Activated T-cell treated with anti-CD3 and anti-CD28 coated beads, Interleukin-2, amount 50 U/mL, for 72 hours (primary cell): Measurements from ENCODE around the gene SCARB1. TPM values are rescaled to one million over a fixed set of nuclear protein-coding genes. Genes with fewer than 3 reads are reported as not detected.

Experiments
- ATAC-seq, 2 donors: fragments of 150-1000 bp; cut with Tn5 transposase; replicated peaks in 1 of 2; 2 replicates each; pipeline ENCODE4 v1.10.0; 2021; ENCODE audit warnings: moderate library complexity in 2 of 2, mild to moderate bottlenecking in 1 of 2
- DNase-seq, 2 donors: peaks; one replicate each; pipeline ENCODE4 v3.0.0; 2021 to 2022; ENCODE audit warnings: mixed read lengths in 1 of 2
- H3K27ac Mint-ChIP-seq: one replicate; pipeline ENCODE4 v1.8.0; 2022; ENCODE audit warnings: mild to moderate bottlenecking, moderate library complexity, mixed read lengths
- H3K27me3 Mint-ChIP-seq: one replicate; pipeline ENCODE4 v1.8.0; 2022; ENCODE audit warnings: low read depth, mixed read lengths
- H3K36me3 Mint-ChIP-seq, 2 donors: one replicate each; pipeline ENCODE4 v1.8.0; 2022; ENCODE audit warnings: mixed read lengths in 2 of 2, mild to moderate bottlenecking in 1 of 2; ENCODE audit not compliant: insufficient read depth in 2 of 2
- H3K4me1 Mint-ChIP-seq: one replicate; pipeline ENCODE4 v1.8.0; 2022; ENCODE audit warnings: low read depth, mixed read lengths
- H3K4me3 Mint-ChIP-seq, 2 donors: one replicate each; pipeline ENCODE4 v1.8.0; 2022; ENCODE audit warnings: mild to moderate bottlenecking in 2 of 2, mixed read lengths in 2 of 2, moderate library complexity in 2 of 2
- H3K9me3 Mint-ChIP-seq, 2 donors: one replicate each; pipeline ENCODE4 v1.8.0; 2022; ENCODE audit warnings: mixed read lengths in 2 of 2
- total RNA-seq, 2 donors: library from RNA; stranded (reverse); gene quantifications; one replicate each; pipeline ENCODE4 v1.2.3, GENCODE V29; 2022

Gene SCARB1
- total RNA-seq, 2 donors from 2014 or later = 13.4 to 14.5 TPM

DNA sequence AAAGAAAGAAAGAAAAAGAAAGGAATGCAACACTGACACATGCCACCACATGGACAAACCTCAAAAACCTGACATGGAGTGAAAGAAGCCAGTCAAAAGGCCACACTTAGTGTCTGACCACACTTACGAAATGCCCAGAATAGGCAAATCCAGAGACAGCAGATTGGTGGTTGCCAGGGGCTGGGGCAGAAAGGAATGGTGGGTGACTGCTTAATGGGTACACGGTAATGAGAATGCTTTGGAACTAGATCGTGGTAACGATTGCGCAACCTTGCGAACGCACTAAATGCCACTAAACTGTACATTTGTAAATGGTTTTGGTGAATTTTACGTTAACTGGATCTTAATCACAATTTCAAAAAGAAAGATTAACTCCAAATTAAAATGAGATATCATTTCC is 39.5 kb downstream of the SCARB1 start:
- H3K27ac Mint-ChIP-seq = no peak overlapping the region

GRCh38 chr12:124823272-124823970 is 40.2 kb downstream of the SCARB1 start:
- H3K27me3 Mint-ChIP-seq = no peaks in the 10 kb centered on the region
- H3K4me3 Mint-ChIP-seq = no peak overlapping the region
- peaks cover 4% of the 10 kb centered on the region for H3K4me1 Mint-ChIP-seq
- peaks cover 0 to 1% of the 10 kb centered on the region in 2 donors for H3K36me3 Mint-ChIP-seq
- no peak overlapping the region for H3K27ac Mint-ChIP-seq
- ATAC-seq (no peak), DNase-seq (no peak)
- H3K9me3 Mint-ChIP-seq = no peaks in the 10 kb centered on the region

More for the DNA sequence above, 39.5 kb downstream of the SCARB1 start:
- no peak for ATAC-seq
- H3K4me1 Mint-ChIP-seq = peaks cover 6% of the 10 kb centered on the region
- no peaks in the 10 kb centered on the region for H3K9me3 Mint-ChIP-seq
- H3K36me3 Mint-ChIP-seq = peaks cover 0 to 1% of the 10 kb centered on the region in 2 donors
- no peaks in the 10 kb centered on the region for H3K27me3 Mint-ChIP-seq
- DNase-seq = no peak
- no peak overlapping the region for H3K4me3 Mint-ChIP-seq

DNA sequence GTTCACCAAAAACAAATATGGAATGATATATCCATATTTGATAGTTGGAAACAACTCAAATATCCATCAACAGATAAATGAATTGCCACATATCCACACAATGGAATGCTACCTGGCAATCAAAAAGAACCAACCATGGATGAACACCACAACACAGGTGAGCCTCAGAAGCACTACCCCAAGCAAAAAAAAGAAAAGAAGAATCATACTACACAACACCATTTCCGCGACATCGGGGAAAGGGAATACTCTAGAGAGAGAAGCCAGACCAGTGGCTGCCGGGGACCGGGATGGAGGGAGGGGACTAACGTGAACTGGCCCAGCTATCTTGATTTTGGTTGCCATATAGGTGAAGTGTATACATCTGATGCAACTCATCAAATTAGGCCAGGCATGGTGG is 41.4 kb downstream of the SCARB1 start:
- H3K27me3 Mint-ChIP-seq = no peaks in the 10 kb centered on the region
- H3K9me3 Mint-ChIP-seq = no peaks in the 10 kb centered on the region
- H3K4me3 Mint-ChIP-seq = no peak overlapping the region
- H3K27ac Mint-ChIP-seq = no peak overlapping the region
- no peaks in the 10 kb centered on the region for H3K4me1 Mint-ChIP-seq
- no peak for DNase-seq
- ATAC-seq = no peak
- peaks cover 0 to 1% of the 10 kb centered on the region in 2 donors for H3K36me3 Mint-ChIP-seq

- no peaks in the 10 kb centered on the region for H3K9me3 Mint-ChIP-seq
- H3K27ac Mint-ChIP-seq = no peak overlapping the region
Observed at GRCh38 chr12:124821252-124822200, 42.1 kb downstream of the SCARB1 start.

DNA sequence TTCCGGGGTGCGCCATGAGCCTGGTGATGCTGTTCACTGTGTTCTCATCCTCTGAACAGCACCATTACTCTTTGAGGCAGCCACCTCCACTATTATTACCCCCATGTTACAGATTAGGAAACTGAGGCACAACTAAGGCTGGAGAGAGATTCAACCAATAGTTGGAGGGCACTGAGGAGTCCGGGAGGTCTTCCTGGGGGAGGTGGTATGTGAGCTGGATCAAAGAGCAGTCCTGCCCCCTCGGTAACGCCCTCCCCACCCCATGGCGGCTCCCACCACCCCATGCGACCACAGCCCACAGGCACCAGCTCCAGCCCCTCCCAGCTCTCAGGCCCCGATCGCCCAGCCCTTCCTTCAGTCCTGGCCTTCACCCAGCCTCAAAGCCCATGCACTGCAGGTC is 43.5 kb downstream of the SCARB1 start:
- H3K4me1 Mint-ChIP-seq = no peaks in the 10 kb centered on the region
- DNase-seq = no peak

More at GRCh38 chr12:124821252-124822200, 42.1 kb downstream of the SCARB1 start:
- Mint-ChIP-seq H3K4me3 (no peak overlapping the region), H3K27me3 (no peaks in the 10 kb centered on the region), H3K4me1 (no peaks in the 10 kb centered on the region), H3K36me3 (peaks cover 0 to 1% of the 10 kb centered on the region in 2 donors)
- ATAC-seq (no peak), DNase-seq (no peak)

DNA sequence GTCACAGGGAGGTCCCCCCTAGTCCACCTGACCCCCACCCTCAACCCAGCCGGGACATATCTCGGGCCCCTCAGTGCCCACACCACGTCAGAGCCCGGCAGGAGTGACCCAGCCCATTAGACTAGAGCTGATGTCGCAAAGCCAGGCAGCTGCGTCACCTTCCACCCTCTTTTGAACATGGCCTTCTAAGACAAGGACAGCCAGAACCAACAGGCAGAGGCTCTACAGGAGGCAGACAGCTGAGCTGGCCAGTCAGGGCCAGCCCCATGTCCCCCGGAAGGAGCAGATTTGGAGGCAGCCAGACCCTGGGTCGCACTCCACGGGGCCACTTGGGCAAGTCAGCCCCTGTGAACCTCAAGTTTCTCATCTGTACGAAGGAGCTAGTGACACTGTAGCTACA is 44.1 kb downstream of the SCARB1 start:
- H3K9me3 Mint-ChIP-seq = no peaks in the 10 kb centered on the region
- DNase-seq = no peak
- no peaks in the 10 kb centered on the region for H3K4me1 Mint-ChIP-seq
- H3K27me3 Mint-ChIP-seq = no peaks in the 10 kb centered on the region
- no peak overlapping the region for H3K27ac Mint-ChIP-seq
- no peak overlapping the region for H3K4me3 Mint-ChIP-seq
- H3K36me3 Mint-ChIP-seq = peaks cover 0 to 1% of the 10 kb centered on the region in 2 donors
- no peak for ATAC-seq

More for the DNA sequence above, 43.5 kb downstream of the SCARB1 start:
- Mint-ChIP-seq H3K36me3 (peaks cover 0 to 1% of the 10 kb centered on the region in 2 donors), H3K27ac (no peak overlapping the region), H3K9me3 (no peaks in the 10 kb centered on the region), H3K4me3 (no peak overlapping the region), H3K27me3 (no peaks in the 10 kb centered on the region)
- ATAC-seq = no peak

DNA sequence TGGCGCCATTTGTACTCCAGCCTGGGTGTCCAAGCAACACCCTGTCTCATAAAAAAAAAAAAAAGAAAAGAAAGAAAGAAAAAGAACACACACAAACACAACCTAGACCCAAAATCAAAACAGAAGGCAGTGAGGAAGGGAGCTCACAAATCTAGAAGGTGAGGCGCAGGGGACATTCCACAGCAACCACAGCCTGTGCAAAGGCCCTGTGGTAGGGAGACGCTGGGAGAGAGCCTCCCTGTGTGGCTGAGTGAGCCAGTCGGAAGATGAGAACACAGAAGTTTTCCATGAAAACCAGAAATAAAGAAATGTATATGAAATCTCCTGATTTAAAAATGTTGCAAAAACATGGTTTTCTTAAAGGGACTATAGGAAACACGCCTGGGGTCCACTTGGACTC is 44.6 kb downstream of the SCARB1 start:
- ATAC-seq (no peak), DNase-seq (no peak)
- no peaks in the 10 kb centered on the region for H3K4me1 Mint-ChIP-seq
- no peak overlapping the region for H3K27ac Mint-ChIP-seq
- H3K36me3 Mint-ChIP-seq = peaks cover 0 to 1% of the 10 kb centered on the region in 2 donors
- no peak overlapping the region for H3K4me3 Mint-ChIP-seq
- no peaks in the 10 kb centered on the region for H3K9me3 Mint-ChIP-seq
- H3K27me3 Mint-ChIP-seq = no peaks in the 10 kb centered on the region

DNA sequence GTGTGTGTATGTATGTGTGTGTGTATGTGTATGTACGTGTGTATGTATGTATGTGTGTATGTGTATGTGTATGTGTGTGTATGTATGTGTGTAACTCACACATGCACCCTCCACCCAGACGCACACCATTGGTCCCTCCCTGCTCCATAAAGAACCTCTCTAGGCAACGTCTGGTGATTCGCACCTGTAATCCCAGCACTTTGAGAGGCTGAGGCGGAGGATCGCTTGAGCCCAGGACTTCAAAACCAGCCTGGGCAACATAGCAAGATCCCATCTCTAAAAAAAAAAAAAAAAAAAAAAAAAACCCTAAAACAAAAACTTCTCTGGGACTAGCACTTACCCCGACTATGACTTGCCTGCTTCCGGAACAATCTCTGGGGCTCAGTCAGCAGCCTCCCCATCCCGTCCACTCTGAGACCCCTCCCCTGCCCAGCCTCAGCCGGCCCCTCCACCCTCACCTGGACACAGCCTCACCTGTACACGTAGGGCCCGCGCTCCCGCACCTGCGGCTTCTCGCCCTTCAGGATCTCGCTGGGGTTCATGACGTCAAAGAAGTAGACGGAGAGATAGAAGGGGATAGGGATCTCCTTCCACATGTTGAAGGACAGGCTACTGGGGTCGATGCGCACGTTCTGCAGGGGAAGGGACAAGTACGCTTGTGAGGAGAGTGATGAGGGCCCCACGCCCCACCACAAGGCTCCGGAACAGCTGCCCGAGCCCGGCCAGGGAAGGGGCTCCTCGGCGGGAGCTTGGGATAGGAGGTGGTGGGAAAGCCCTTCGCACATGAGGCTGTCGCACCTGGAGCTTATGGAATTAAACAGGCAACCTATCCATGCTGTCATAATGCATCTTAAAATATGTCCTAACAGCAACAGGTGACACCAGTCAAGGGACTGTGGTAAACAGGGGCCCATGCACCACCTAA is 46.3 kb downstream of the SCARB1 start:
- no peaks in the 10 kb centered on the region for H3K9me3 Mint-ChIP-seq

DNA sequence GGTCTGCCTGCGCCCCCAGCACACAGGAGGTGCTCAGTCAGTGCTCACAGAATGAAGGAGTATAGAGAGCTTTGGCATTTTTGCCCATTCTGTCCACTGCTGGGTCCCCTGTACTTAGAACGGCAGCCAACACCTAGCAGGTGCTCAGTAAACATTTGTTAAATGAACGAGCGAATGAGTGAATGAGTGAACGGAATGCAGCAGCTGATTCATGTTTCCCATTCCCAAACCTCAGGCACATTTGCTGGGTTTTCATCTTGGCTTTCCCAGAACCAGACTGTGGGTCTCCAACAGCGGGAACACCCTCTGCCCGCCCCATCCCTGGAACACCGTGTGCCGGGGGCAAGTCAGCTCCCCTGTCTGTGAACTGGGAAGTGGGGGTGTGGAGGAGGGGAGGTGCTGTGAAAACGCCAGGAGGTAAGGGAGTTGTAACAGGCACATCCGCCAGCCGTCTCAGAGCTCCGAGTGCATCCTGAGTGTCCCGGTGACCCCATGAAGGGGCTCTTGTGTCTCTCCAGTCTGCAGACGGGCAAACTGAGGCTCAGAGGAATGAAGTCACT is 47.3 kb downstream of the SCARB1 start:
- no peak overlapping the region for H3K27ac Mint-ChIP-seq
- H3K4me3 Mint-ChIP-seq = no peak overlapping the region
- H3K27me3 Mint-ChIP-seq = no peaks in the 10 kb centered on the region
- no peaks in the 10 kb centered on the region for H3K4me1 Mint-ChIP-seq
- DNase-seq (no peak), ATAC-seq (no peak)
- H3K9me3 Mint-ChIP-seq = no peaks in the 10 kb centered on the region
- H3K36me3 Mint-ChIP-seq = peaks cover 2 to 7% of the 10 kb centered on the region in 2 donors

More for the DNA sequence above, 46.3 kb downstream of the SCARB1 start:
- ATAC-seq (no peak), DNase-seq (no peak)
- no peaks in the 10 kb centered on the region for H3K27me3 Mint-ChIP-seq
- H3K4me1 Mint-ChIP-seq = no peaks in the 10 kb centered on the region
- peaks cover 2 to 7% of the 10 kb centered on the region in 2 donors for H3K36me3 Mint-ChIP-seq
- H3K4me3 Mint-ChIP-seq = no peak overlapping the region
- no peak overlapping the region for H3K27ac Mint-ChIP-seq

- DNase-seq (no peak), ATAC-seq (no peak)
- no peak overlapping the region for H3K4me3 Mint-ChIP-seq
- no peak overlapping the region for H3K27ac Mint-ChIP-seq
- H3K36me3 Mint-ChIP-seq = peaks cover 2 to 7% of the 10 kb centered on the region in 2 donors
- no peaks in the 10 kb centered on the region for H3K27me3 Mint-ChIP-seq
- no peaks in the 10 kb centered on the region for H3K4me1 Mint-ChIP-seq
- no peaks in the 10 kb centered on the region for H3K9me3 Mint-ChIP-seq
Observed at GRCh38 chr12:124814741-124815613, 48.7 kb downstream of the SCARB1 start.

GRCh38 chr12:124813782-124814181 is 49.9 kb downstream of the SCARB1 start:
- Mint-ChIP-seq H3K36me3 (peaks cover 2 to 7% of the 10 kb centered on the region in 2 donors), H3K4me3 (no peak overlapping the region), H3K4me1 (no peaks in the 10 kb centered on the region), H3K27ac (no peak overlapping the region), H3K9me3 (no peaks in the 10 kb centered on the region), H3K27me3 (no peaks in the 10 kb centered on the region)
- ATAC-seq (no peak), DNase-seq (no peak)

DNA sequence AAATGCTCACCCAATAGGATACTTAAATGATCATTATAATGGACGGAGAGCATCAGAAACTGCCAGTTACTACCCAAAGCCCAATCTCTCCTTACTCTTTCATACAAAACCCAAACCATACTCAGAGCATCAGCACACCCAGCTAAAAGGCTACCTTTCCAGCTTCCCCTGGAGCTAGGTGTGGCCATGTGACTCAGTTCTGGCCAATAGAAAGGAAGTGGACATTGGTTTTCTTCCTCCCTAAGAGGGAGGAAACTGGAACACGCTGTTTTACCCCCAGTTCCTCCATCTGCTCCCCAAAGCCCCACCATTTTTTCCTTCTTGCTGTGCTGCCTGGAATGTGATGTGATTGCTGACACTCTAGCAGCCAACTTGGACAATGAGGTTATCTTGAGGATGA is 50.7 kb downstream of the SCARB1 start:
- Mint-ChIP-seq H3K9me3 (no peaks in the 10 kb centered on the region), H3K4me3 (no peak overlapping the region), H3K36me3 (peaks cover 2 to 7% of the 10 kb centered on the region in 2 donors), H3K4me1 (no peaks in the 10 kb centered on the region), H3K27ac (no peak overlapping the region), H3K27me3 (no peaks in the 10 kb centered on the region)
- ATAC-seq = no peak
- DNase-seq = no peak
